ENCODE results near the gene DGKI. TPM values are rescaled to one million over a fixed set of nuclear protein-coding genes. Genes with fewer than 3 reads are reported as not detected.

The DGKI gene
- 1.9 and 2.5 TPM in 2 replicates for total RNA-seq

GRCh38 chr7:137846827-137847567 lies at the start of gene DGKI:
TSS of gene DGKI (minus strand) at chr7:137846974.

GRCh38 chr7:137343281-137343841 lies 503.4 kb downstream of the DGKI start, which contains the start of gene PTN:
TSS of gene PTN (minus strand) at chr7:137343733. CDS start at chr7:137254973, 88,760 bp downstream.

Other genes starting within 250 kb of the DGKI start
- 8.4 and 15.1 TPM in 2 replicates for gene CREB3L2, start 155.1 kb upstream of the DGKI start, total RNA-seq
- not detected in 2 replicates for gene AKR1D1, start 229.5 kb upstream of the DGKI start, total RNA-seq

Measured in bronchial smooth muscle cell (primary cell).